Measurements from ENCODE around the gene PLEKHG5. TPM values are rescaled to one million over a fixed set of nuclear protein-coding genes. Genes with fewer than 3 reads are reported as not detected.

Gene PLEKHG5
- total and polyA plus RNA-seq, 4 donors = 3.4 to 22.9 (median 10.0) TPM

- H3K9me3 ChIP-seq (ENCODE audit: control insufficient read depth in 4 of 4, insufficient read depth in 3 of 4, low read length in 3 of 4) = no peaks in the 10 kb centered on the region
- ATAC-seq (ENCODE audit: insufficient read depth, low FRiP score) = no peak
- H3K4me1 ChIP-seq (ENCODE audit: control insufficient read depth in 5 of 5, insufficient read depth in 5 of 5, low read length in 5 of 5) = no peaks in the 10 kb centered on the region
- DNase-seq = no peak
- H3K36me3 ChIP-seq (ENCODE audit: control insufficient read depth in 4 of 4, insufficient read depth in 4 of 4, low read length in 4 of 4) = peaks cover 21 to 31% (median 28%) of the 10 kb centered on the region in 4 donors
- H3K4me3 ChIP-seq = no peak overlapping the region
- no peak for TF ChIP-seq CTCF (IDR thresholded peaks at IDR 0.05; ENCODE audit: control extremely low read depth, extremely low read depth)
- H3K27me3 ChIP-seq (ENCODE audit: control insufficient read depth in 3 of 3, insufficient read depth in 3 of 3, low read length in 2 of 3) = no peaks in the 10 kb centered on the region
- no peak overlapping the region for H3K27ac ChIP-seq (ENCODE audit: low read depth in 1 of 2, low read length in 1 of 2)
- H3K9ac ChIP-seq (ENCODE audit: insufficient read depth in 1 of 2, low read length in 2 of 2) = no peak overlapping the region
- 86 to 93% methylated on average over 4 of the region's 4 CpGs for WGBS, 2 donors
Observed at GRCh38 chr1:6535214-6535613, 43.7 kb upstream of the PLEKHG5 start.

GRCh38 chr1:6534248-6534822, 42.9 kb upstream of the PLEKHG5 start:
- DNase-seq = no peak
- TF ChIP-seq CTCF (IDR thresholded peaks at IDR 0.05; ENCODE audit: control extremely low read depth, extremely low read depth) = no peak
- no peak for ATAC-seq (ENCODE audit: insufficient read depth, low FRiP score)
- Histone ChIP-seq H3K27me3 (ENCODE audit: control insufficient read depth in 3 of 3, insufficient read depth in 3 of 3, low read length in 2 of 3) (no peaks in the 10 kb centered on the region), H3K27ac (ENCODE audit: low read depth in 1 of 2, low read length in 1 of 2) (no peak overlapping the region), H3K9me3 (ENCODE audit: control insufficient read depth in 4 of 4, insufficient read depth in 3 of 4, low read length in 3 of 4) (no peaks in the 10 kb centered on the region), H3K36me3 (ENCODE audit: control insufficient read depth in 4 of 4, insufficient read depth in 4 of 4, low read length in 4 of 4) (peaks cover 21 to 32% (median 26%) of the 10 kb centered on the region in 4 donors), H3K9ac (ENCODE audit: insufficient read depth in 1 of 2, low read length in 2 of 2) (no peak overlapping the region), H3K4me3 (no peak overlapping the region), H3K4me1 (ENCODE audit: control insufficient read depth in 5 of 5, insufficient read depth in 5 of 5, low read length in 5 of 5) (no peaks in the 10 kb centered on the region)
- WGBS, 2 donors = 89 to 96% methylated on average over 8 of the region's 8 CpGs

- Histone ChIP-seq H3K27ac (ENCODE audit: low read depth in 1 of 2, low read length in 1 of 2) (no peak overlapping the region), H3K27me3 (ENCODE audit: control insufficient read depth in 3 of 3, insufficient read depth in 3 of 3, low read length in 2 of 3) (no peaks in the 10 kb centered on the region), H3K4me1 (ENCODE audit: control insufficient read depth in 5 of 5, insufficient read depth in 5 of 5, low read length in 5 of 5) (no peaks in the 10 kb centered on the region), H3K9me3 (ENCODE audit: control insufficient read depth in 4 of 4, insufficient read depth in 3 of 4, low read length in 3 of 4) (no peaks in the 10 kb centered on the region), H3K36me3 (ENCODE audit: control insufficient read depth in 4 of 4, insufficient read depth in 4 of 4, low read length in 4 of 4) (peaks cover 32 to 43% (median 38%) of the 10 kb centered on the region in 4 donors), H3K4me3 (no peak overlapping the region), H3K9ac (ENCODE audit: insufficient read depth in 1 of 2, low read length in 2 of 2) (no peak overlapping the region)
- ATAC-seq (ENCODE audit: insufficient read depth, low FRiP score) = no peak
- no peak for TF ChIP-seq CTCF (IDR thresholded peaks at IDR 0.05; ENCODE audit: control extremely low read depth, extremely low read depth)
- WGBS, 2 donors = 88 to 92% methylated on average over 5 of the region's 5 CpGs
- no peak for DNase-seq
Observed at GRCh38 chr1:6531996-6532395, 40.5 kb upstream of the PLEKHG5 start.

All from lung (tissue), 12 donors.